HepG2 (cell line): Measurements from ENCODE around the gene DDX1. TPM values are rescaled to one million over a fixed set of nuclear protein-coding genes. Genes with fewer than 3 reads are reported as not detected.

Experiments used
- ATAC-seq: fragments of 200-7000 bp; cut with Tn5 transposase; 3 replicates; pipeline ENCODE4 v1.9.1; 2020; ENCODE audit warnings: mild to moderate bottlenecking, moderate library complexity
- BruUV-seq: library from RNA; stranded (reverse); fragments of 400-500 nt; replicated peaks from 2 replicates; lab custom pipeline; 2021; lab: Mats Ljungman, UMichigan
- CTCF ChIA-PET: fragments of 300-600 bp; formaldehyde crosslinking; extraction: SDS; loops from one replicate; lab custom pipeline; 2021; ENCODE audit warnings: low total read pairs, inconsistent platforms, low intra/inter-chr PET ratio; lab: Yijun Ruan, JAX
- POLR2A ChIA-PET: fragments of 350-600 bp; sonication (Branson Sonifier 250); formaldehyde crosslinking; loops from one replicate; lab custom pipeline; 2020; ENCODE audit warnings: antibody characterized with exemption, inconsistent platforms; lab: Yijun Ruan, JAX
- DNase-seq: peaks from one replicate; pipeline ENCODE4 v3.0.0-alpha.2; 2015; ENCODE audit warnings: low spot score
- FAIRE-seq: peaks from 3 replicates; lab custom pipeline; 2011; peaks lifted over from hg19 to GRCh38; lab: Jason Lieb, UNC
- H2AFZ ChIP-seq: one replicate; pipeline ENCODE4 v1.6.1; 2011; ENCODE audit warnings: low read length, inconsistent platforms
- H3K27ac ChIP-seq: fragments of 300-600 bp; 3 replicates; pipeline ENCODE4 v1.8.0; 2011; ENCODE audit warnings: mixed run types, mild to moderate bottlenecking, mixed read lengths, low read length, inconsistent platforms; ENCODE audit not compliant: insufficient read depth; ENCODE audit errors: extremely low read length
- H3K27me3 ChIP-seq, 2 experiments: fragments of 200-600 bp in 1 of 2; 2 replicates in 1 of 2; 3 replicates in 1 of 2; pipeline versions ENCODE4 v1.6.0 to v1.8.0; 2011; ENCODE audit warnings: low read length in 2 of 2, mild to moderate bottlenecking in 2 of 2, moderate library complexity in 2 of 2, inconsistent platforms in 1 of 2; ENCODE audit not compliant: insufficient read depth in 2 of 2, control insufficient read depth in 1 of 2
- H3K36me3 ChIP-seq, 2 experiments: fragments of 200-600 bp in 1 of 2; replicated peaks in 1 of 2; 2 replicates in 1 of 2; 3 replicates in 1 of 2; pipeline versions ENCODE4 v1.5.1 to v1.8.0; 2011; ENCODE audit warnings: low read length in 2 of 2, inconsistent platforms in 1 of 2; ENCODE audit not compliant: insufficient read depth in 2 of 2, control insufficient read depth in 1 of 2
- H3K4me1 ChIP-seq: 2 replicates; pipeline ENCODE4 v1.5.1; 2012; ENCODE audit warnings: low read length, inconsistent platforms; ENCODE audit not compliant: insufficient read depth
- H3K4me2 ChIP-seq: 2 replicates; pipeline ENCODE4 v1.6.0; 2011; ENCODE audit warnings: low read depth, low read length, inconsistent platforms
- H3K4me3 ChIP-seq, 3 experiments: fragments of 200-600 bp in 1 of 3; sonication (generic), shearing (Covaris generic) in 1 of 3; replicated peaks in 1 of 3; 2 replicates each; pipeline ENCODE4 v1.5.1; 2011 to 2016; ENCODE audit warnings: low read length in 3 of 3, inconsistent platforms in 2 of 3, low read depth in 2 of 3, mild to moderate bottlenecking in 2 of 3, control low read depth in 1 of 3, mixed read lengths in 1 of 3; ENCODE audit not compliant: insufficient read depth in 1 of 3
- H3K79me2 ChIP-seq: one replicate; pipeline ENCODE4 v1.6.1; 2011; ENCODE audit warnings: low read length, inconsistent platforms; ENCODE audit not compliant: insufficient read depth
- H3K9ac ChIP-seq: 2 replicates; pipeline ENCODE4 v1.6.0; 2011; ENCODE audit warnings: mild to moderate bottlenecking, low read depth, low read length, inconsistent platforms; ENCODE audit not compliant: insufficient read depth
- H3K9me3 ChIP-seq: 2 replicates; pipeline ENCODE4 v1.5.1; 2012; ENCODE audit warnings: mild to moderate bottlenecking, low read length
- H4K20me1 ChIP-seq: 2 replicates; pipeline ENCODE4 v1.6.0; 2011; ENCODE audit warnings: inconsistent platforms, mild to moderate bottlenecking, low read length, moderate library complexity; ENCODE audit not compliant: insufficient read depth
- AHR ChIP-seq: IDR thresholded peaks from 2 replicates; pipeline ENCODE4 v1.6.1; 2018; ENCODE audit warnings: missing genetic modification reagents, missing compliant biosample characterization
- ELF4 ChIP-seq: sonication (generic); formaldehyde crosslinking; IDR thresholded peaks from 2 replicates; pipeline ENCODE4 v1.5.0; 2020; ENCODE audit warnings: missing genetic modification reagents, mild to moderate bottlenecking, moderate library complexity, borderline replicate concordance
- GATAD1 ChIP-seq: IDR thresholded peaks from 2 replicates; pipeline ENCODE4 v1.6.1; 2016; ENCODE audit warnings: missing genetic modification reagents, missing compliant biosample characterization
- HNRNPK ChIP-seq: fragments of 200-400 bp; formaldehyde crosslinking; IDR thresholded peaks from 2 replicates; pipeline ENCODE4 v1.6.1; 2018; ENCODE audit warnings: low read length, low read depth, moderate library complexity, mild to moderate bottlenecking; ENCODE audit not compliant: poor library complexity, severe bottlenecking
- KAT2B ChIP-seq: fragments of 150-350 bp; IDR thresholded peaks from 2 replicates; pipeline ENCODE4 v1.6.1; 2014; ENCODE audit warnings: low read depth, low read length, borderline replicate concordance
- PCBP1 ChIP-seq: fragments of 200-400 bp; formaldehyde crosslinking; IDR thresholded peaks from 2 replicates; pipeline ENCODE4 v1.6.1; 2017; ENCODE audit warnings: mild to moderate bottlenecking, low read depth, low read length, borderline replicate concordance
- PCBP2 ChIP-seq: fragments of 200-400 bp; formaldehyde crosslinking; optimal IDR thresholded peaks from 2 replicates; pipeline ENCODE3; 2018; ENCODE audit warnings: low read length, low read depth; ENCODE audit not compliant: poor library complexity, severe bottlenecking
- RORA ChIP-seq: sonication (generic); formaldehyde crosslinking; IDR thresholded peaks from 2 replicates; pipeline ENCODE4 v1.5.0; 2020; ENCODE audit warnings: mild to moderate bottlenecking, missing genetic modification reagents, moderate library complexity
- SP2 ChIP-seq: sonication (generic); formaldehyde crosslinking; IDR thresholded peaks from 2 replicates; pipeline ENCODE4 v1.5.1; 2020; ENCODE audit warnings: mild to moderate bottlenecking, missing genetic modification reagents
- USF2 ChIP-seq, 2 experiments: sonication (generic) in 1 of 2; formaldehyde crosslinking in 1 of 2; IDR thresholded peaks; 2 replicates each; pipeline versions ENCODE4 v1.5.1 to v1.6.1; 2011 to 2020; ENCODE audit warnings: borderline replicate concordance in 1 of 2, low read depth in 1 of 2, low read length in 1 of 2, mild to moderate bottlenecking in 1 of 2, missing genetic modification reagents in 1 of 2, moderate library complexity in 1 of 2
- ZNF557 ChIP-seq: sonication (generic); formaldehyde crosslinking; IDR thresholded peaks from 2 replicates; pipeline ENCODE4 v1.4.0; 2020; ENCODE audit warnings: missing genetic modification reagents
- WGBS: methylation state at CpG from one replicate; pipeline ENCODE4 v1.1.6; 2017; ENCODE audit warnings: low lambda C conversion rate; 5-methylcytosine and 5-hydroxymethylcytosine counted together
- in situ Hi-C: cut with HindIII; loops from 2 replicates; pipeline ENCODE4 v1.10.0; 2017; ENCODE audit warnings: low pct_unique_long_range_greater_than_20kb; ENCODE audit not compliant: extremely low pct_ligation_motif_present
- intact Hi-C: fragments of 100-400 bp; cut with micrococcal nuclease; formaldehyde crosslinking; loops from one replicate; pipeline ENCODE4 v1.10.0; 2022; ENCODE audit not compliant: unreplicated experiment
- polyA plus RNA-seq, 8 experiments: library from polyadenylated mRNA; depleted of rRNA in 3 of 8; stranded (reverse) in 7 of 8; unstranded in 1 of 8; fragments of >200 nt; fragmentation: Illumina TruSeq in 4 of 8; extraction: Trizol in 4 of 8; gene quantifications; 2 replicates each; pipeline versions ENCODE4 v1.2.1 to v1.2.3, GENCODE V29; 2011 to 2016; ENCODE audit warnings: low read depth in 4 of 8, missing spikeins in 1 of 8, mixed read lengths in 1 of 8; ENCODE audit not compliant: insufficient read depth in 1 of 8
- total RNA-seq, 5 experiments: library from RNA; depleted of rRNA; stranded (reverse); fragments of >200 nt; fragmentation: Illumina TruSeq; extraction: Trizol; gene quantifications; 2 replicates each; pipeline ENCODE4 v1.2.3, GENCODE V29; 2016; ENCODE audit warnings: low read depth in 1 of 5
- TF ChIP-seq, protein P1 (sequence below): fragments of 450-650 bp; IDR thresholded peaks from 2 replicates; pipeline ENCODE4 v1.6.1; 2017; ENCODE audit warnings: mild to moderate bottlenecking
- TF ChIP-seq, protein P2 (sequence below): IDR thresholded peaks from 2 replicates; pipeline ENCODE4 v1.6.1; 2016; ENCODE audit warnings: mild to moderate bottlenecking
- TF ChIP-seq, protein P3 (sequence below): sonication (generic); formaldehyde crosslinking; IDR thresholded peaks from 2 replicates; pipeline ENCODE4 v1.4.0; 2020; ENCODE audit warnings: missing genetic modification reagents; ENCODE audit errors: not compliant biosample characterization

The DDX1 gene
- total and polyA plus RNA-seq, 2 of the 13 experiments (the other 11 are each of a cell fraction or from before 2014, with no cell fraction given): 81.6 to 130 TPM

GRCh38 chr2:15553519-15553918 lies 38.1 kb upstream of the DDX1 start:
- no peak for FAIRE-seq
- H3K4me2 ChIP-seq: no peak overlapping the region
- in situ Hi-C loops (no loop called here), intact Hi-C loops (no loop called here)
- no peak for DNase-seq
- CTCF ChIA-PET: no interaction called here
- no peak overlapping the region for H2AFZ ChIP-seq
- no peak overlapping the region for H3K9ac ChIP-seq
- no peak overlapping the region for H3K4me3 ChIP-seq
- WGBS: 95% methylated on average over 1 of the region's 1 CpG
- H3K9me3 ChIP-seq: no peaks in the 10 kb centered on the region
- H3K27ac ChIP-seq: no peak overlapping the region
- no peaks in the 10 kb centered on the region for H4K20me1 ChIP-seq
- no peaks in the 10 kb centered on the region for H3K27me3 ChIP-seq
- peaks cover 22% of the 10 kb centered on the region for H3K79me2 ChIP-seq
- no TSS peak for BruUV-seq
- peaks cover 7 to 28% of the 10 kb centered on the region in 2 experiments for H3K36me3 ChIP-seq
- POLR2A ChIA-PET: no interaction called here
- peaks cover 12% of the 10 kb centered on the region for H3K4me1 ChIP-seq
- no peak for ATAC-seq
- TF ChIP-seq AHR (CRISPR knock-in tag) (no peak), PCBP2 (peak; percentile 51), PCBP1 (peak; percentile 79; the same call in 1 of the 2 replicates), USF2 (IDR thresholded peaks at IDR 0.05; ENCODE audit: low read depth, low read length) (no peak), USF2 (CRISPR knock-in tag; IDR thresholded peaks at IDR 0.05; ENCODE audit: borderline replicate concordance) (no peak), HNRNPK (peak; percentile 98), KAT2B (no peak), ZNF557 (CRISPR knock-in tag) (no peak), GATAD1 (no peak), SP2 (CRISPR knock-in tag) (no peak), RORA (CRISPR knock-in tag) (no peak), ELF4 (no peak)
- TF ChIP-seq, protein P1, sequence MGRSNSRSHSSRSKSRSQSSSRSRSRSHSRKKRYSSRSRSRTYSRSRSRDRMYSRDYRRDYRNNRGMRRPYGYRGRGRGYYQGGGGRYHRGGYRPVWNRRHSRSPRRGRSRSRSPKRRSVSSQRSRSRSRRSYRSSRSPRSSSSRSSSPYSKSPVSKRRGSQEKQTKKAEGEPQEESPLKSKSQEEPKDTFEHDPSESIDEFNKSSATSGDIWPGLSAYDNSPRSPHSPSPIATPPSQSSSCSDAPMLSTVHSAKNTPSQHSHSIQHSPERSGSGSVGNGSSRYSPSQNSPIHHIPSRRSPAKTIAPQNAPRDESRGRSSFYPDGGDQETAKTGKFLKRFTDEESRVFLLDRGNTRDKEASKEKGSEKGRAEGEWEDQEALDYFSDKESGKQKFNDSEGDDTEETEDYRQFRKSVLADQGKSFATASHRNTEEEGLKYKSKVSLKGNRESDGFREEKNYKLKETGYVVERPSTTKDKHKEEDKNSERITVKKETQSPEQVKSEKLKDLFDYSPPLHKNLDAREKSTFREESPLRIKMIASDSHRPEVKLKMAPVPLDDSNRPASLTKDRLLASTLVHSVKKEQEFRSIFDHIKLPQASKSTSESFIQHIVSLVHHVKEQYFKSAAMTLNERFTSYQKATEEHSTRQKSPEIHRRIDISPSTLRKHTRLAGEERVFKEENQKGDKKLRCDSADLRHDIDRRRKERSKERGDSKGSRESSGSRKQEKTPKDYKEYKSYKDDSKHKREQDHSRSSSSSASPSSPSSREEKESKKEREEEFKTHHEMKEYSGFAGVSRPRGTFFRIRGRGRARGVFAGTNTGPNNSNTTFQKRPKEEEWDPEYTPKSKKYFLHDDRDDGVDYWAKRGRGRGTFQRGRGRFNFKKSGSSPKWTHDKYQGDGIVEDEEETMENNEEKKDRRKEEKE: no peak
- TF ChIP-seq, protein P2, sequence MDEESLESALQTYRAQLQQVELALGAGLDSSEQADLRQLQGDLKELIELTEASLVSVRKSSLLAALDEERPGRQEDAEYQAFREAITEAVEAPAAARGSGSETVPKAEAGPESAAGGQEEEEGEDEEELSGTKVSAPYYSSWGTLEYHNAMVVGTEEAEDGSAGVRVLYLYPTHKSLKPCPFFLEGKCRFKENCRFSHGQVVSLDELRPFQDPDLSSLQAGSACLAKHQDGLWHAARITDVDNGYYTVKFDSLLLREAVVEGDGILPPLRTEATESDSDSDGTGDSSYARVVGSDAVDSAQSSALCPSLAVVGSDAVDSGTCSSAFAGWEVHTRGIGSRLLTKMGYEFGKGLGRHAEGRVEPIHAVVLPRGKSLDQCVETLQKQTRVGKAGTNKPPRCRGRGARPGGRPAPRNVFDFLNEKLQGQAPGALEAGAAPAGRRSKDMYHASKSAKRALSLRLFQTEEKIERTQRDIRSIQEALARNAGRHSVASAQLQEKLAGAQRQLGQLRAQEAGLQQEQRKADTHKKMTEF (CRISPR knock-in tag): no peak
- TF ChIP-seq, protein P3, sequence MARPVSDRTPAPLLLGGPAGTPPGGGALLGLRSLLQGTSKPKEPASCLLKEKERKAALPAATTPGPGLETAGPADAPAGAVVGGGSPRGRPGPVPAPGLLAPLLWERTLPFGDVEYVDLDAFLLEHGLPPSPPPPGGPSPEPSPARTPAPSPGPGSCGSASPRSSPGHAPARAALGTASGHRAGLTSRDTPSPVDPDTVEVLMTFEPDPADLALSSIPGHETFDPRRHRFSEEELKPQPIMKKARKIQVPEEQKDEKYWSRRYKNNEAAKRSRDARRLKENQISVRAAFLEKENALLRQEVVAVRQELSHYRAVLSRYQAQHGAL (CRISPR knock-in tag): no peak
